ENCODE data around the gene PTPN14. TPM values are rescaled to one million over a fixed set of nuclear protein-coding genes. Genes with fewer than 3 reads are reported as not detected.

The PTPN14 gene
- total RNA-seq, 1 experiment from 2014 or later, result 88.4 TPM

DNA sequence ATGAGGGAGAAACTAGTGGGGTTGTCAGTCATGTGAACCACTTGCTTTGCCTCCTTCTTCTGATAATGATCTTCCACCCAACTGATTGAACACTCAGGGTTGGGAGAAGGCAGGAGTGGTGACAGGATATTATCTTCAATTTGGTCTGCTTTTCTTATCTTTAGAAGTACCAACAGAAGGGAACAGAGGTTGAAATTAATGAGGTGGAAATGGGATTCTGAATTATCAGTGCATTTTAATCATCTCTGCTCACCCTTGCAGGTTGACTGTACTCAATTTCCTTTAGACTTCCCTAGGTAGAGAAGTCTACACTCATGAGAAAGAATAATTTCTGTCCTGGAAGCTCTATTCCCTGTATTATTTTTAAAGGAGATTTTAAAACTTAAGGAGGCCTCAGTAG is 19.9 kb upstream of the PTPN14 start:
- POLR2A ChIA-PET, result no interaction called here
- Mint-ChIP-seq H3K4me3 (no peak overlapping the region), H3K4me1 (no peaks in the 10 kb centered on the region), H3K27ac (no peak overlapping the region), H3K36me3 (peaks cover 10% of the 10 kb centered on the region), H3K9me3 (peaks cover 15% of the 10 kb centered on the region), H3K27me3 (ENCODE audit: low read depth) (peaks cover 2% of the 10 kb centered on the region; the same call in 1 of the 2 replicates)
- no peak for DNase-seq (ENCODE audit: low spot score)
- TF ChIP-seq, protein P1, sequence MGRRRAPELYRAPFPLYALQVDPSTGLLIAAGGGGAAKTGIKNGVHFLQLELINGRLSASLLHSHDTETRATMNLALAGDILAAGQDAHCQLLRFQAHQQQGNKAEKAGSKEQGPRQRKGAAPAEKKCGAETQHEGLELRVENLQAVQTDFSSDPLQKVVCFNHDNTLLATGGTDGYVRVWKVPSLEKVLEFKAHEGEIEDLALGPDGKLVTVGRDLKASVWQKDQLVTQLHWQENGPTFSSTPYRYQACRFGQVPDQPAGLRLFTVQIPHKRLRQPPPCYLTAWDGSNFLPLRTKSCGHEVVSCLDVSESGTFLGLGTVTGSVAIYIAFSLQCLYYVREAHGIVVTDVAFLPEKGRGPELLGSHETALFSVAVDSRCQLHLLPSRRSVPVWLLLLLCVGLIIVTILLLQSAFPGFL (CRISPR knock-in tag; IDR thresholded peaks at IDR 0.05; ENCODE audit: borderline replicate concordance), result no peak
- TF ChIP-seq, protein P2, sequence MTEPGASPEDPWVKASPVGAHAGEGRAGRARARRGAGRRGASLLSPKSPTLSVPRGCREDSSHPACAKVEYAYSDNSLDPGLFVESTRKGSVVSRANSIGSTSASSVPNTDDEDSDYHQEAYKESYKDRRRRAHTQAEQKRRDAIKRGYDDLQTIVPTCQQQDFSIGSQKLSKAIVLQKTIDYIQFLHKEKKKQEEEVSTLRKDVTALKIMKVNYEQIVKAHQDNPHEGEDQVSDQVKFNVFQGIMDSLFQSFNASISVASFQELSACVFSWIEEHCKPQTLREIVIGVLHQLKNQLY (CRISPR knock-in tag; IDR thresholded peaks at IDR 0.05), result no peak
- TF ChIP-seq GABPB1 (CRISPR knock-in tag; IDR thresholded peaks at IDR 0.05) (no peak), ZNF396 (CRISPR knock-in tag; IDR thresholded peaks at IDR 0.05; ENCODE audit: borderline replicate concordance) (no peak), ETV6 (CRISPR knock-in tag; IDR thresholded peaks at IDR 0.05) (no peak), NFYB (CRISPR knock-in tag; conservative IDR thresholded peaks at IDR 0.05; ENCODE audit: low read depth) (no peak), ZNF671 (CRISPR knock-in tag; IDR thresholded peaks at IDR 0.05) (no peak), TCF7 (CRISPR knock-in tag; IDR thresholded peaks at IDR 0.05; ENCODE audit: low read depth) (no peak), RORB (CRISPR knock-in tag; IDR thresholded peaks at IDR 0.05) (no peak)
- TF ChIP-seq, protein P3, sequence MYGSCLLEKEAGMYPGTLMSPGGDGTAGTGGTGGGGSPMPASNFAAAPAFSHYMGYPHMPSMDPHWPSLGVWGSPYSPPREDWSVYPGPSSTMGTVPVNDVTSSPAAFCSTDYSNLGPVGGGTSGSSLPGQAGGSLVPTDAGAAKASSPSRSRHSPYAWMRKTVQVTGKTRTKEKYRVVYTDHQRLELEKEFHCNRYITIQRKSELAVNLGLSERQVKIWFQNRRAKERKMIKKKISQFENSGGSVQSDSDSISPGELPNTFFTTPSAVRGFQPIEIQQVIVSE (CRISPR knock-in tag; IDR thresholded peaks at IDR 0.05; ENCODE audit: borderline replicate concordance), result no peak
- CTCF ChIA-PET, result no interaction called here
- no peak for ATAC-seq

- H3K36me3 Mint-ChIP-seq, result 0 out of 2 replicates have a peak, but pooled peaks cover 2% of the 10 kb centered on the region
- ATAC-seq, result no peak
- no peaks in the 10 kb centered on the region for H3K4me1 Mint-ChIP-seq
- TF ChIP-seq ZSCAN18 (CRISPR knock-in tag; IDR thresholded peaks at IDR 0.05) (no peak), NR1H2 (CRISPR knock-in tag; IDR thresholded peaks at IDR 0.05) (no peak), TEAD4 (CRISPR knock-in tag; IDR thresholded peaks at IDR 0.05) (no peak)
- peaks cover 7% of the 10 kb centered on the region; the same call in 1 of the 2 replicates for H3K9me3 Mint-ChIP-seq
- H3K27ac Mint-ChIP-seq, result no peak overlapping the region
- no peak for DNase-seq (ENCODE audit: low spot score)
- POLR2A ChIA-PET, result no interaction called here
- H3K27me3 Mint-ChIP-seq (ENCODE audit: low read depth), result no peaks in the 10 kb centered on the region
- no peak overlapping the region for H3K4me3 Mint-ChIP-seq
- CTCF ChIA-PET, result no interaction called here
Measured at GRCh38 chr1:214570442-214570841, 19.0 kb upstream of the PTPN14 start.

DNA sequence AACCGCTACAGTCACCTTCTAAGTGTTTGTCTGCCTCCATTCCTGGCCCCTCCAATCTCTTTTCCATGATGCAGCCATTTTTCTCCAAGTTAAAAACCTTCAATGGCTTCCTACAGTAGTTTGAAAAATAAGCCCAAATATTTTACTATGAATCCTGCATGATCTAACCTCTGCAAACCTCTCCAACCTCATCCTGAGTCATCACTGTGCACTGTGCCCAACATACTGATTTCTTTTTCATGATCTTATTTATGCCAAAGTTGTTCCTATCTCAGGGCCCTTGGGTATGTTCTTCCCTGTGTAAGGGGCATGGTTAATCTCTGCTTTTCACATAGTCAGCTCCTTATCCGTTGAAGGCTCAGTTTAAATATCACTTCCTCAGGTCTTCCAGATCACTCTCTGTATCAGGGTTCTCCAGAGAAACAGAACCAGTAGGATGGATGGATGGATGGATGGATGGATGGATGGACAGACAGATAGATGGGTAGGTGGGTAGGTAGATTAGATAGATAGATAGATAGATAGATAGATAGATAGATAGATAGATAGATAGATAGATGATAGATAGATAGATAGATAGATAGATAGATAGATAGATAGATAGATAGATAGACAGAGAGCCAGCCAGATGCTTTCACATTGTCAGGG is 18.1 kb upstream of the PTPN14 start:
- no peaks in the 10 kb centered on the region for H3K36me3 Mint-ChIP-seq
- POLR2A ChIA-PET, result no interaction called here
- H3K4me1 Mint-ChIP-seq, result no peaks in the 10 kb centered on the region
- TF ChIP-seq NR3C1 (CRISPR knock-in tag; conservative IDR thresholded peaks at IDR 0.05; ENCODE audit: low read depth) (no peak), ZNF317 (CRISPR knock-in tag; IDR thresholded peaks at IDR 0.05; ENCODE audit: borderline replicate concordance, low read depth) (no peak)
- TF ChIP-seq, protein P4, sequence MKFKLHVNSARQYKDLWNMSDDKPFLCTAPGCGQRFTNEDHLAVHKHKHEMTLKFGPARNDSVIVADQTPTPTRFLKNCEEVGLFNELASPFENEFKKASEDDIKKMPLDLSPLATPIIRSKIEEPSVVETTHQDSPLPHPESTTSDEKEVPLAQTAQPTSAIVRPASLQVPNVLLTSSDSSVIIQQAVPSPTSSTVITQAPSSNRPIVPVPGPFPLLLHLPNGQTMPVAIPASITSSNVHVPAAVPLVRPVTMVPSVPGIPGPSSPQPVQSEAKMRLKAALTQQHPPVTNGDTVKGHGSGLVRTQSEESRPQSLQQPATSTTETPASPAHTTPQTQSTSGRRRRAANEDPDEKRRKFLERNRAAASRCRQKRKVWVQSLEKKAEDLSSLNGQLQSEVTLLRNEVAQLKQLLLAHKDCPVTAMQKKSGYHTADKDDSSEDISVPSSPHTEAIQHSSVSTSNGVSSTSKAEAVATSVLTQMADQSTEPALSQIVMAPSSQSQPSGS (CRISPR knock-in tag; IDR thresholded peaks at IDR 0.05; ENCODE audit: borderline replicate concordance, low read depth), result no peak
- no peaks in the 10 kb centered on the region for H3K9me3 Mint-ChIP-seq
- no peak for DNase-seq (ENCODE audit: low spot score)
- CTCF ChIA-PET, result interaction anchor here (0.9 kb wide), 1 partner anchor 16 kb away, joined by 3 read pairs; no protein-coding TSS in a partner anchor
- no peak overlapping the region for H3K4me3 Mint-ChIP-seq
- no peak overlapping the region for H3K27ac Mint-ChIP-seq
- ATAC-seq, result no peak
- H3K27me3 Mint-ChIP-seq (ENCODE audit: low read depth), result no peaks in the 10 kb centered on the region
